Activated CD8-positive, alpha-beta T cell treated with anti-CD3 and anti-CD28 coated beads, Interleukin-2, amount 10 ng/mL, durations not matched to agents 7 days and 5 days (primary cell): ENCODE measurements around the gene KIAA0232. TPM values are rescaled to one million over a fixed set of nuclear protein-coding genes. Genes with fewer than 3 reads are reported as not detected.
A peak's percentile ranks its signal among the peaks of the same experiment; 100 is the strongest.

Source experiments
- ATAC-seq: fragments of 150-1000 bp; cut with Tn5 transposase; one replicate; pipeline ENCODE4 v1.10.0; 2021; ENCODE audit warnings: moderate library complexity
- CTCF ChIA-PET: fragments of 350-600 bp; sonication (Branson Sonifier 250); formaldehyde crosslinking; loops from one replicate; lab custom pipeline; 2021; ENCODE audit warnings: antibody characterized with exemption; lab: Charles Lee
- POLR2A ChIA-PET: fragments of 350-600 bp; sonication (Branson Sonifier 250); formaldehyde crosslinking; loops from one replicate; lab custom pipeline; 2021; ENCODE audit warnings: antibody characterized with exemption; lab: Charles Lee
- DNase-seq: peaks from one replicate; pipeline ENCODE4 v3.0.0-alpha.2; 2020
- H3K27ac Mint-ChIP-seq: one replicate; pipeline ENCODE4 v1.8.0; 2021; ENCODE audit warnings: mild to moderate bottlenecking, mixed read lengths
- H3K27me3 Mint-ChIP-seq: one replicate; pipeline ENCODE4 v1.8.0; 2021; ENCODE audit warnings: low read depth, mixed read lengths
- H3K36me3 Mint-ChIP-seq: one replicate; pipeline ENCODE4 v1.8.0; 2021; ENCODE audit warnings: low read depth, mixed read lengths
- H3K4me1 Mint-ChIP-seq: one replicate; pipeline ENCODE4 v1.8.0; 2021; ENCODE audit warnings: low read depth, mixed read lengths
- H3K4me3 Mint-ChIP-seq: one replicate; pipeline ENCODE4 v1.8.0; 2021; ENCODE audit warnings: mild to moderate bottlenecking, mixed read lengths
- H3K9me3 Mint-ChIP-seq: one replicate; pipeline ENCODE4 v1.8.0; 2022; ENCODE audit warnings: mixed read lengths; ENCODE audit not compliant: insufficient read depth
- total RNA-seq, 2 experiments: library from RNA; stranded (reverse); gene quantifications; one replicate each; pipeline ENCODE4 v1.2.3, GENCODE V29; 2021

Gene KIAA0232
- total RNA-seq, 2 experiments from 2014 or later = 18.4 to 19.5 TPM

DNA sequence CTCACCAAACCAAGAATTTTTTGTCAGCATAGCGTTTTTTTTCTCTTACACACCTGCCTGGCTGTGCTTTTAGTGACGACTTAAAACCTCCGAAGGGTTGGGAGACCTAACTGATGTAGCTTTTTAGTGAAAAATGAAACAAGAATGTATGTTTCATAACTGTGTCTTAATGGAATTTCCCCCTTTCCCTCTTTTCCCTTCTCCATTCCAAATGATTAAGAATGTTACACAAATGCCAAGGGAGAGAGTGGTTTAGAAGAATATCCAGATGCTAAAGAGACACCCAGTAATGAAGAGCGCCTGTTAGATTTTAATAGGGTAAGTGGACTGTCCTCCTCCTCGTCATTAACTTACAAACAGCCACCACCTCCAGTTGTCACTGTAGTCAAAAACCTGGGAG lies 93.9 kb downstream of the KIAA0232 start:
- Mint-ChIP-seq H3K9me3 (no peaks in the 10 kb centered on the region), H3K4me3 (no peak overlapping the region), H3K27ac (no peak overlapping the region), H3K27me3 (no peaks in the 10 kb centered on the region), H3K4me1 (peaks cover 12% of the 10 kb centered on the region), H3K36me3 (peaks cover 45% of the 10 kb centered on the region)
- ATAC-seq (no peak), DNase-seq (no peak)
- ChIA-PET POLR2A (no interaction called here), CTCF (interaction anchor here (1.3 to 6.6 kb wide), 2 partner anchors 16 to 158 kb away, joined by 3 to 202 read pairs; partner anchors contain the start of gene BLOC1S4)

DNA sequence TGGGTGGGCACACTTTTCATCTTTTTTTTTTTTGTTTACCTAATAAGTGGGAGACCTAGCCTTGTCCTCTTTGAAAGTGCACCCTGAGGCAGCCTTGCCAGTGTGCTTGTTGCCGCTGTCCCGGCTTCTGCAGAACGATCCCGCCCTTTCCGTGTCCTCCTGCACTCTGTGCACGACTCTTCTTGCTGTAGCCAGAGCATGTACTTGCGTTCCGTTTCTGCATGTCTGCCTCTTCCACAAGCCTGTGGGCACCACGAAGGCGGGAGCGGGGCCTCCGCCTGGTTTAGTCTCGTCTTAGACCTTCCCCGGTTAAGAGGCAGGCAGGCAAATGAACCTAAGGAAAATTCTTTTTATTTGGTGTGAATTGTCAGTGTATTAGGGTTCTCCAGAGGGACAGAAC lies 94.5 kb downstream of the KIAA0232 start:
- ChIA-PET CTCF (interaction anchor here (6.6 kb wide), 1 partner anchor 159 kb away, joined by 202 read pairs; the partner anchor contains the start of gene BLOC1S4), POLR2A (no interaction called here)
- peaks cover 12% of the 10 kb centered on the region for H3K4me1 Mint-ChIP-seq
- H3K9me3 Mint-ChIP-seq = no peaks in the 10 kb centered on the region
- H3K36me3 Mint-ChIP-seq = peaks cover 46% of the 10 kb centered on the region
- peak overlapping the region; percentile 28 for H3K27ac Mint-ChIP-seq
- H3K4me3 Mint-ChIP-seq = no peak overlapping the region
- H3K27me3 Mint-ChIP-seq = no peaks in the 10 kb centered on the region
- DNase-seq = no peak
- ATAC-seq = no peak

DNA sequence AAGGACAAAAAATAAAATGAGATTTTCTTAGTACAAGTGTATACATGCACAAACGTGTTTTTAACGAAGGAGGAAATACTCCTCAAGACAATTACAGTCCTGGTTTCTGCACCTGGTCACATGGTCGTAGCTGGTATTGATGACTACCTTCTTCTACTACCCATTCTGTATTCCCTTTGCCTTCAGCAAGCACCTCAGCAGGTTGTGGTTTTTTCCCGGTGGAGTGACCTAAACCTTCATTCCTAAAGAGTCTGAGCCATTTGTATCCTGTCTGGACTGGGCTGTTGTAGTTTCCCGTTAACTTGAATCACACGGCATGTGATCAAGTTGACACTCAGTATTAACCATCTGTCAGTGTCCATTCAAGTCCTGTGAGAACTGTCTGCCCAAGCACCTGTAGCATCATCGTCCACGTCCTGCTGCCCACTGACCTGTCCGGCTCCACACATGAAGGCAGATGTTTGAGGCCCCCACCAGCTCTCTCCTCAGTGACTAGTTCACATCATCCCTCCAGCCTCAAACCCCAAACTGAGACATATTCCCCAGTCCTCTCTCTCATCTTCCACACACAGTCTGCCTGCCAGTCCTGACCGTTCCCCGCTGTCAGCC lies 96.0 kb downstream of the KIAA0232 start:
- Mint-ChIP-seq H3K4me1 (peaks cover 12% of the 10 kb centered on the region), H3K27ac (no peak overlapping the region), H3K36me3 (peaks cover 55% of the 10 kb centered on the region), H3K27me3 (no peaks in the 10 kb centered on the region), H3K4me3 (no peak overlapping the region), H3K9me3 (no peaks in the 10 kb centered on the region)
- CTCF ChIA-PET = interaction anchor here (6.6 kb wide), 1 partner anchor 161 kb away, joined by 202 read pairs; the partner anchor contains the start of gene BLOC1S4
- DNase-seq (no peak), ATAC-seq (no peak)
- POLR2A ChIA-PET = no interaction called here

DNA sequence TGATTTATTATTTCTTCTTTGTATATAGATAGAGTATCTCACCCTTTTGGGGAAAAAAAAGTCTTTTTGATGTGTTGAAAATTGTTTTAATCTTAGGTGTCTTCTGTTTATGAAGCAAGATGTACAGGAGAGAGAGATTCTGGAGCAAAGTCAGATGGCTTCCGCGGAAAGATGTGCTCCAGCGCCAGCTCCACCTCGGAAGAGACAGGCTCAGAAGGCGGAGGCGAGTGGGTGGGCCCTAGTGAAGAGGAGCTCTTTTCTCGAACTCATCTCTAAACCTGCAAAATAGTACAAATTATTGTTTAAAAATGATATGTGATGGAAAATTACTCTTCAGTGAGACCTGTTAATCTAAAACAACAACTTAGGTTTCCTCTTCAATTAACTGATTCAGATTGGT lies 98.2 kb downstream of the KIAA0232 start:
- H3K27me3 Mint-ChIP-seq = no peaks in the 10 kb centered on the region
- peaks cover 10% of the 10 kb centered on the region for H3K4me1 Mint-ChIP-seq
- ChIA-PET POLR2A (interaction anchor here (1.0 kb wide), 1 partner anchor 28 kb away, joined by 4 read pairs; no protein-coding TSS in a partner anchor), CTCF (interaction anchor here (6.5 kb wide), 1 partner anchor 161 kb away, joined by 33 read pairs; no protein-coding TSS in a partner anchor)
- H3K27ac Mint-ChIP-seq = no peak overlapping the region
- no peak overlapping the region for H3K4me3 Mint-ChIP-seq
- no peak for DNase-seq
- no peaks in the 10 kb centered on the region for H3K9me3 Mint-ChIP-seq
- no peak for ATAC-seq
- peaks cover 58% of the 10 kb centered on the region for H3K36me3 Mint-ChIP-seq

DNA sequence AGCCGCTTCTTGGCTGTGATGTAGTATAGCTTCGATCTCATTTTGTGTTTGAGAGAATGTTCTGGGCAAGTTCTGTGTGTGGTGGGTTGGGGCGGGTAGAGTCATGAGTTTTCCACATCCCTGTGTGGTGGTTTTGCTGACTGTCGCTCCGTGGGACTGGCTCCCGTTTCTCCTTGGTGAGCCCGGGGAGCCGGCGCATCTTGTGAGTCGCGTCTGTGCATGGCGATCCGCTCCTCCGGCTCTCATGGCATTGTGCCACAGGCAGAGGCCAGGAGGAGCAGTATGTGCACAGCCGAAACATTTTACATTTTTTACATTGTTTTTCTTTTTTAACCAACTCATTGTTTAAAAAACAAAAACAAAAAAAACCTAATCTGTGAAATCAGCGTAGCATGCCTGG lies 99.4 kb downstream of the KIAA0232 start:
- no peak for ATAC-seq
- CTCF ChIA-PET = interaction anchor here (2.3 to 6.5 kb wide), 2 partner anchors 8 to 162 kb away, joined by 17 to 33 read pairs; no protein-coding TSS in a partner anchor
- no peak for DNase-seq
- POLR2A ChIA-PET = no interaction called here
- Mint-ChIP-seq H3K27me3 (no peaks in the 10 kb centered on the region), H3K9me3 (no peaks in the 10 kb centered on the region), H3K27ac (no peak overlapping the region), H3K4me3 (no peak overlapping the region), H3K36me3 (peaks cover 47% of the 10 kb centered on the region), H3K4me1 (peaks cover under 1% of the 10 kb centered on the region)

DNA sequence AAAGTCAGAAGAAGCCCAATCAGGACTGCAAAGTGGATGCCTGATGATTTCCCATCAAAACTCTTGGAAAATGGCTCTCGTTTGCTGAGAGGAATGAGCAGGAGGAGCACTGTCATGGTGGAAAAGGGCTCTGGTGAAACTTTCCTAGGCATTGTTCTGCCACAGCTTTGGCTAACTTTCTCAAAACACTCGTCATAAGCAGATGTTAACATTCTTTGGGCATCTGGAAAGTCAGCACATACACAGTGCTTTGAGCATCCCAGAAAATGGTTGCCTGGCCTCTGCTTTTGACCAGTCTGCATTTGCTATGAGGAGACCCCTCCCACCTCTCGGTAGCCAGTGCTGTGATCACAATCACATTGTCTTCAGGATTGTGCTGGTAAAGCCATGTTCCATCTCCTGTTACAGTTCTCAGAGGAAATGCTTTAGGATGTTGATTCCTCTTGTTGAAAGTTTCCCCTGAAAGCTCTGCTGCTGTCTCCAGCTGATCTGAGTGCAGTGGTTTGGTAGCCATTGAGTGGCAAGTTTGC lies 101.9 kb downstream of the KIAA0232 start:
- DNase-seq (no peak), ATAC-seq (no peak)
- POLR2A ChIA-PET = no interaction called here
- Mint-ChIP-seq H3K36me3 (peaks cover 28% of the 10 kb centered on the region), H3K27ac (no peak overlapping the region), H3K4me3 (no peak overlapping the region), H3K9me3 (no peaks in the 10 kb centered on the region), H3K4me1 (no peaks in the 10 kb centered on the region), H3K27me3 (no peaks in the 10 kb centered on the region)
- CTCF ChIA-PET = interaction anchor here (1.1 to 6.5 kb wide), 6 partner anchors 11 to 187 kb away, joined by 3 to 33 read pairs (median 4); no protein-coding TSS in a partner anchor

DNA sequence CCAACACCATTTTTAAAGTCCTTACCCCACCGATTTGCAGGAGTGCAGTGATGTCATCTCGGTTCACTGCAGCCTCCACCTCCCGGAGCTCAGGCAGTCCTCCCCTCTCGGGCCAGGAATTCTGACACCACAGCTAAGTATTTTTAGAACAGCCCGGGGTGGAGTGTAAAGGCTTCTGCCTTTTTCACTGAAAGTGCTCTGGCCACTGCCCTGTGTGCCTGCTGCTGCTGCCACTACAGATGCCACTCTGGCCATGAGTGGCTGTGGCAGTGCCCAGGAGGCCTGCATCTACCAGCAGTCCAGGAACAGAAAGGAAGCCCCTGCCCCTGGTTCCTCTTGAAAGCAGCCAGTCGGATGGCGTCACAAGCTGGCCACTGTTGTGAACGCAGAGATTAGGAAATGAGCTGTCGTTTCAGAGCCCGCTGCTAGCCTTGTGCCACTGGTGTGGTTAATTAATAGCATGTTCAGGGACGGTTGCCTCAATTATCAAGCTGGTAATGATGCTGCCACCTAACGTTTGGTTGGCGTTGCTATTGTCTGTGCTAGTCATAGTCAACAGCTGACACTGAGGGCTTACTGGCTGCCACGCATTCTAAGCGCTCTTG lies 103.5 kb downstream of the KIAA0232 start:
- CTCF ChIA-PET = interaction anchor here (0.9 to 6.5 kb wide), 8 partner anchors 10 to 166 kb away, joined by 3 to 33 read pairs (median 4); partner anchors contain the start of gene TBC1D14
- peak; percentile 50 for ATAC-seq
- POLR2A ChIA-PET = interaction anchor here (1.0 kb wide), 1 partner anchor 23 kb away, joined by 5 read pairs; the partner anchor contains the start of gene TBC1D14
- peaks cover 39% of the 10 kb centered on the region for H3K36me3 Mint-ChIP-seq
- H3K4me3 Mint-ChIP-seq = no peak overlapping the region
- peaks cover 4% of the 10 kb centered on the region for H3K4me1 Mint-ChIP-seq
- DNase-seq = no peak
- H3K27ac Mint-ChIP-seq = no peak overlapping the region
- no peaks in the 10 kb centered on the region for H3K27me3 Mint-ChIP-seq
- H3K9me3 Mint-ChIP-seq = peaks cover 7% of the 10 kb centered on the region

DNA sequence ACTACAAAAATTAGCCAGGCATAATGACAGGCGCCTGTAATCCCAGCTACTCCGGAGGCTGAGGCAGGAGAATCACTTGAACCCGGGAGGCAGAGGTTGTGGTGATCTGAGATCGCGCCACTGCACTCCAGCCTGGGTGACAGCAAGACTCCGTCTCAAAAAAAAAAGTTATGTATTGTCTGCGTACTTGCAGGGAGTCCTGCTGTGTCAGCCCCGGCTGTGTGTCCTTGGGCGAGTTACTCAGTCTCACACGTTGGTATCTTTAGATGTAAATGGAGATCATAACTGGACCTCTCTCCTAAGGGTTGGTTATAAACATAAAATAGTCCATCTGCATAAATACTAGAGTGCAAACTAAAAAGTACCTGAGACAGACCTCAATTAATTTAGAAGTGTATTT lies 104.4 kb downstream of the KIAA0232 start:
- H3K4me1 Mint-ChIP-seq = peaks cover 13% of the 10 kb centered on the region
- DNase-seq (no peak), ATAC-seq (no peak)
- peaks cover 7% of the 10 kb centered on the region for H3K9me3 Mint-ChIP-seq
- H3K36me3 Mint-ChIP-seq = peaks cover 31% of the 10 kb centered on the region
- ChIA-PET POLR2A (no interaction called here), CTCF (interaction anchor here (1.1 to 6.5 kb wide), 4 partner anchors 13 to 212 kb away, joined by 3 to 33 read pairs (median 16); no protein-coding TSS in a partner anchor)
- H3K27me3 Mint-ChIP-seq = no peaks in the 10 kb centered on the region
- no peak overlapping the region for H3K4me3 Mint-ChIP-seq
- no peak overlapping the region for H3K27ac Mint-ChIP-seq

DNA sequence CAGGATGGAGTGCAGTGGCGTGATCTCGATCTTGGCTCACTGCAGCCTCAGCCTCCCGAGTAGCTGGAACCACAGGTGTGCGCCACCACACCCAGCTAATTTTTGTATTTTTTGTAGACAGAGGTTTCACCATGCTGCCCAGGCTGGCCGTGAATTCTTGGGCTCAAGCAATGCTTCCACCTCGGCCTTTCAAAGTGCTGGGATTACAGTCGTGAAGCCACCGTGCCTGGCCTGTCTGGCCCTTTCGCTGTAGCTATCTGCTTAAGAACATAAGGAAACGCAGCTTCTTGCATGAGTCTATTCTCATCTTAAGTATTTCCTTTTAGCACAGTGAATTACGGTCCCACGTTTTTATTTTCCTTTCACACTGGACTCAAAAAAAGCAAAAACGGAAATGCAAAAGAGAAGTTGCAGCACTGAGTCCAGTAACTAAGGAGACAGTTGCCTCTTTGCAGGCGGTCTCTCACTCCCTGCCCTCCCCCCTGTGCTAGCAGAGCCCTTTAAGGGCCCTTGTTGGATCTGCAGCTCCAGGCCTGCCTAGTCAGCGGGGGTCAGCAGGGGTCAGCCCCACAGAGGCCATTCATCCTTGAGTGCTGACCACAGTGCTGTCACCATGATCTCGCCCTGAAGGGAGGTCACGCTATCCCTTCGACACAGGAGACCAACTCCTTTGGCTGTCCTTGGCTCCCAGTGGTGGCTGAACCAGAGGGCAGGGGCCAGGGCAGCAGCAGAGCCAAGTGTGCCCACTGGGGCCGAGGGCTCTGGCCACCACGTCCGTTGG lies 105.3 kb downstream of the KIAA0232 start:
- no peak for DNase-seq
- Mint-ChIP-seq H3K36me3 (peaks cover 22% of the 10 kb centered on the region), H3K27me3 (no peaks in the 10 kb centered on the region), H3K9me3 (peaks cover 7% of the 10 kb centered on the region), H3K27ac (no peak overlapping the region), H3K4me1 (peaks cover 22% of the 10 kb centered on the region), H3K4me3 (no peak overlapping the region)
- CTCF ChIA-PET = interaction anchor here (1.1 to 3.2 kb wide), 2 partner anchors 14 to 213 kb away, joined by 3 to 22 read pairs; no protein-coding TSS in a partner anchor
- POLR2A ChIA-PET = interaction anchor here (0.7 kb wide), 1 partner anchor 21 kb away, joined by 3 read pairs; no protein-coding TSS in a partner anchor
- no peak for ATAC-seq

DNA sequence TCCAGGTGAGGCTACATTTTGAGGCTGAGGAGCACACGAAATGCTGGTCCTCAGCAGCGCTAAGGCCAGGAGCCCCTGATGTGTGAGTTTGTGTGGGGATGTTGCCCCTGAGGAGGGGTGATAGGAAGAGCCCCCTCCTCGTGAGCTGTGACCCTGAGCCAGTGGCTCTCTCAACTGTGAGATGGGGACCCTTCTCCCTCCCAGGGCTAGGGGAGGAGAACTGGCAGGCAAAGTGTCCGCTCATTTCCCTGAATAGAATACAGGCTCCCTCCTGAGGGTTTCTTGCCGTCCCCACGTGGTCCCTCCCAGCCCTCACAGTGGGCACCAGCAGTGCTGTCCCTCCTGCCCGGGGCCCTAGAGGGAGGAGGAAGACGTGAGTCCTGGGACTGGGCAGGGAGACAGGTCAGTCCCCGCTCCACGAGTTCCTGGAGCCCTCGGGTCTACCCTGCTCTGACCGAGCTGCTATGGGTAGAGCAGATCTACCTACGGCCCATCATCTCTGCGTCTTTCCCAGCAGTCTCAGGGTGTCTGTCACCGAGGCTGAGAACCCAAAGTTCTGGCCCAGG lies 106.1 kb downstream of the KIAA0232 start:
- Mint-ChIP-seq H3K9me3 (peaks cover 7% of the 10 kb centered on the region), H3K4me3 (no peak overlapping the region)
- no peak for ATAC-seq

More for the DNA sequence above, 106.1 kb downstream of the KIAA0232 start:
- POLR2A ChIA-PET = no interaction called here
- no peak for DNase-seq
- CTCF ChIA-PET = no interaction called here
- Mint-ChIP-seq H3K4me1 (peaks cover 28% of the 10 kb centered on the region), H3K36me3 (peaks cover 17% of the 10 kb centered on the region), H3K27ac (no peak overlapping the region), H3K27me3 (no peaks in the 10 kb centered on the region)
